SHP77 (cell line): Measurements from ENCODE around the gene UMAD1.

Experiments used
- DNase-seq, 2 experiments: peaks; one replicate each; lab custom pipeline; 2025; lab: John Stamatoyannopoulos, UW

UMAD1 gene

DNA sequence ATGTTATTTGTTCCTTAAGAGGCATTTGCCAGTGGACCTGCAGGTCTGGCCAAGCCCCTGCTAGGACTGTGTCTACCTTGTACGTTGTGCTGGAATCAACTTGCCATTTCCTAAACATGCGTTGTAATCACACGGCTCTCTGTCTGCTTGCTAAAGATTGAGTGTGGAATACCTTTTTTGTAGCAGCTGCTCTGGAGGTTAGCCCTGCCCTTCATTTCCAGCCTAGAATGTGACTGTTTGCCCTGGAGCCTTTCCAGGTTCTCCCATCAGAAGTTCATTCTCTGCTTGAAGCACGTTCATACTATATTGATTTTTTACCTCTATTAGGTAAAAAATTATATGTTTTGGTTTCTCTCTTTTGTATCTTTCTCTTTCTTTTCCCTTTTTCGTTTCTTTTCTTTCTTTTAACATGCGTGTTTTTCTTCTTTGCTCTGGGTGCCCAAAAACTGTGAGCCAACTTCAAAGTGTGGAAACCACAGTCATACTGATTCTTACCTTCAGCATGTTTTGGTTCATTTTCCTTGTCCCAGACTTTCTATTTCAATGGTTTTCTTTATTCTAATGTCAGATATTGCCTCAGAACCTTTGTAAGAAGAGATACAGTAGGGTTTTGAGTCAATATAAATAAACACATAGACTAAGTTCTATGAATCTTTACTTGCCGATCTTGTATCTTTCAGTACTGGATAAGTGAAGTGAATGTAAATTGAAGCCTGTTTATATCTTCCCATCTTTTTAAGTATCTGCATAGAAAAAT is 189.7 kb downstream of the UMAD1 start:
- DNase-seq, result peak; percentile 72 to 74

GRCh38 chr7:7832518-7832917 is 192.0 kb downstream of the UMAD1 start:
- no peak for DNase-seq

DNA sequence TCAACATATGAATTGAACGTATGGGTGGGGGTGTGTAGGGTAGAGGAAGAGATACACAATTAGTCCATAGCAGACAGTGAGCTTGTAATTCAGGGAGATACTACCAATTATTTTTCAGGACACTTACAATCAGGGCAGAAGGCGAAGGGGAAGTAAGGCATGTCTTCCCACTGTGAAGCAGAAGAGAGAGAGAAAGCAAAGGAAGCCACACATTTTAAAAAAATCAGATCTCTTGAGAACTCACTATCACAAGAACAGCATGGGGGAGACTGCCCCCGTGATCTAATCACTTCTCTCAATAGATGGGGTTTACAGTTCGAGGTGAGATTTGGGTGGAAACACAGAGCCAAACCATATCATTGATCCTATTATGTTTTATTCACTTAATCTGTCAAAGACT is 194.2 kb downstream of the UMAD1 start:
- DNase-seq, result no peak

GRCh38 chr7:7841027-7841426 is 200.5 kb downstream of the UMAD1 start:
- DNase-seq, result no peak

DNA sequence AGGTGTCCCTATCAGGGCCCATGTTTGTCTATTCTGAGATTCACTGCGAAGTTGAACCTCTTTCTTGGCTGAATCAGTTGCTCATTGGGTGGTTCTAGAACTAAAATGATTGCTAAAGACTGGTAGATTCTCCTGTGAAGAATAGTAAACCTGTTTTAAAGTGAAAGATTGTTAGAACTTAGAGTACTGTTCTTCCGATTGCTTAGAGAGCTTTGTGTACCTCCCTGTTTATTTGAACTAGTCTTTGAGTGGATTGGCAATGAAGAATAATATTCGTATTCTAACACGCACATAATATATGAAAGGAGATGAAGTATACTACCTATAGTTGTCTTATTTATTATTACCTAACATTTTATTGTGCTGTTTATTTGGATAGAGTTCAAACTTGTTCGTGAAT is 202.7 kb downstream of the UMAD1 start:
- DNase-seq, result no peak

DNA sequence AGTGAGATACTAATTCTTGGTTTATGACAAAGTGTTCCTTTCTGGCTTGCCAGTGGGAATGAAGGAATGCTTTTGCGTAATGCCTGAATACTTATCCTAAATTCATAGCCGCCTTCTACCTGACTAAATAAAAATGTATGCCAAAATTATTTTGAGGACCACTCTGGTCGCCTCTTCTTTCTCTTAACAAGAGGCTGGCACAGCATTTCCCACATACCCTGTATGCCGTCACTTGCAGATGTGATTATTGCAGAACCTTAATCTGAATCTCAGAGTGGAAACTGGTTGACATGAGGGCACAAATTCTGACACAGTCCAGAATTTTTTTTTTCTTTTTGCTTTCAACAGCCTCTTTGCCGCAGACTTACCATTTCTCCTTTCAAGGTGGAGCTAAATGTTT is 203.4 kb downstream of the UMAD1 start:
- DNase-seq, result no peak

GRCh38 chr7:7848246-7848645 is 207.7 kb downstream of the UMAD1 start:
- no peak for DNase-seq

DNA sequence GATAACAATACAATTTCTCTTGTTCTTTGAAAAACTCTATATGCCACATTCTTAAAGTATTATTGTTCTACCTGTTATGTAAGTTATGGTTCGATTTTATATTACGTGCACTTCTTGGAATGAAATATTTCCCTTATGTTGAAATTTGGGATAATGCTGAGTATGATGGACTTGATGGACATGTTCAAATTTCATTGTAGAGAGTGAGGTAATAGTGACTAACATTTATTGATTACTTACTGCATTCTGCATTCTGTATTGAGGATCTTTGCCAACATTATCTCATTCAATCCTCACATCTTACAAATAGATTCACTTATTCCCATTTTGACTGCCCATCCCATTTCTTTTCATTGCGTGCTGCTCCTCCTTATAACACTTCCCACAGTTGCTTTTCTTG is 208.3 kb downstream of the UMAD1 start:
- no peak for DNase-seq

DNA sequence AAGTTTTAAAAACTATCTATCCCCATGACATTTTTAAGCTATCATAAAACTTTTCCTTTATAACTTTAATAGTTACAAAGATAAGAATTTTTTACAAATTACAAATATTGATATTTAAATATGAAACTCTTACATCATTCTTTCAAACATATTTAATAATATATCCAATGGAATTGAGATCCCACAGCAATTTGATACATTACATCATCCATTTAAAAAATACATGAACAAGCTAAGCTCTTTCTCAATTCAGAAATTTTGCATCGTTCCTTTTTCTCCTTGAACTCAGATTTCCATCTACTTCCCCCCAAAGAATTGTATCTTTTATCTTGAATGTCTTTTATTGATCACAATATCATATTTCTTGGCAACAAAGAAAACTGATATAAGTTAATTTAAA is 209.6 kb downstream of the UMAD1 start:
- no peak for DNase-seq

- DNase-seq, result no peak
Measured at GRCh38 chr7:7851381-7851780, 210.8 kb downstream of the UMAD1 start.

DNA sequence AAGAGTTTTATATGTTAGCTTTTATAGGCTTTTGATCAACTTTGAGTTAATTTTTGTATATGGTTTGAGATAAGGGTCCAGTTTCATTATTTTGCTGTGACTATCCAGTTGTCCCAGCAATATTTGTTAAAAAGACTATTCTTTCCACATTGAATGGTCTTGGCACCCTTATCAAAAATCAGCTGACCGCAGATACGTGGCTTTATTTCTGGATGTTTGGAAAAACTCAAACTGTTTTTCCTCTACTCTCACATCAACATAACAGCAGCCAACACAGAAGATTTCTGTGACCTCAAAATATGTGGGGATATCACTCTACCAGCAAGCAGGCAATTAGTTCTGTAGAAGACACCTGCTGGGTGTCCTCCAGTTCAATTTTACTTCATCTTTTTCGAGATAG is 211.4 kb downstream of the UMAD1 start:
- no peak for DNase-seq

GRCh38 chr7:7857143-7857583 is 216.6 kb downstream of the UMAD1 start:
- no peak for DNase-seq

GRCh38 chr7:7858559-7858958 is 218.0 kb downstream of the UMAD1 start:
- DNase-seq, result no peak

- no peak for DNase-seq
Measured at GRCh38 chr7:7859411-7859810, 218.9 kb downstream of the UMAD1 start.

GRCh38 chr7:7861211-7861633 is 220.7 kb downstream of the UMAD1 start:
- peak; percentile 94 to 95 for DNase-seq

- DNase-seq, result no peak
Measured at GRCh38 chr7:7862393-7862792, 221.8 kb downstream of the UMAD1 start.

DNA sequence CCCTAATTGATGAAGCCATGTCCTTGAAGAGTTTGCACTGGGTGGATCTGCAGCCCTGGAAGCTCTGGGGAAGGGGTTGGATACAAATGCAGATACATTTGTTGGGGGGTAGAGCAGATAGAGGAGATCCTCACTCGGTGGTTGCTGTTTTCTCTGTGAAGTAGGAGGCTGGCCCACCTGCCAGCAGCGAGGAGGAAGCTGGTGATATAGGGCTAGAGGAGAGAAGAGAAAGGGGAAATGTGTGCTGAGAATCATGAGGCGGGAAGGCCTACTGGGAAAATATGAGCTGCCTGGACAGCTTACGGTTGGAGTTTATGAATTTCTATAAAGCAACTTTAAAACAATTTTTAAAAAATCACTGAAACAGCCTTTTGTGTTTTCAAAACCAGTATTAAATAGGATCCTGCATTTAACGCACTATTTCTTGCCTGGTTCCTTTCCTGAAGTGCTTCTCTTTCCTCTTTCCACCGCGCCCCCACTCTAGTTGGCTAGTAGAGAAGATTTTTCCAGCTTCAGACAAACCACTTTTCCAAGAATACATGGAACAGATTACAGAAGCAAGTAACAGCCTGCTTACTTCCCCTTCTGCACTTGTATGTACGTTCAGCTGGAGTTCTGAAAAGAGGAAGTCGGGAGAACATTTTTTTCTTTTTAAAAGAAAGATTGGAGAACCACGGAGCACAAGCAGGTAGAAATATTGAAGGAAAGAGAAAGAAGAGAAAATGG is 227.5 kb downstream of the UMAD1 start:
- DNase-seq, result no peak

GRCh38 chr7:7868572-7868899 is 228.0 kb downstream of the UMAD1 start:
- no peak for DNase-seq

GRCh38 chr7:7869036-7869435 is 228.5 kb downstream of the UMAD1 start:
- DNase-seq, result no peak

GRCh38 chr7:7869651-7870050 is 229.1 kb downstream of the UMAD1 start:
- DNase-seq, result no peak

- no peak for DNase-seq
Measured at GRCh38 chr7:7870555-7870954, 230.0 kb downstream of the UMAD1 start.

DNA sequence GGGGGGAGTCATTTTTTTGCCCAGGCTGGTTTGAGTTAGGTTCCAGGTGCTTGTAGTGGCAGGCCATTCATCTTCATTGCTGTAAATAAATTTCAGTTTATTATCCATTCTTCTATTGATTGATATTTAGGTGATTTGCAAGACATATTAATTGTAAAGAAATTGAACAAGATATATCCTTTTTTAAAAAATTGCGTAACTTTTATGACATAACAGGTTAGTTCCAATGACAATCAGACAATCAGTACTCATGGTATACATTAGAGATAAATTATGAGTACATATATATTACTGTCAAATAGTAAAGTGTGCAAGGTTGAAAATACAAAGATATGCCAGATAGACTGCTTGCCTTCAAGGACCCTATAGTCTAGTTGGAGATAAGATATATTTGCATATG is 235.9 kb downstream of the UMAD1 start:
- no peak for DNase-seq

DNA sequence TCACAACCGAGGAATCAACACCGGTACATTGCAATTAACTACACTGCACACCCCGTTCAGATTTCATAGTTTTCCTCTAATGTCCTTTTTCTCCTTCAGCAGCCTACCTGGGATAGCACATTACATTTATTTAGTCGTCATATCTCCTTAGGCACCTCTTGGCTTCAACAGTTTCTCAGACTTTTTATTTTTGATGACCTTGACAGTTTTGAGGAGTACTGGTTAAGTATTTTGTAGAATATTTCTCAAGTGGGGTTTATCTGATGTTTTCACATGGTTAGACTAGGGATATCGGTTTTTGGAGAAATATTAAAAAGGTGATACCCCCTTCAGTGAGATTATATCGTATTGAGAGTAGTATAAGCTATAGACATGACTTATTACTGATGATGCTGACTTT is 241.0 kb downstream of the UMAD1 start:
- no peak for DNase-seq

GRCh38 chr7:7882888-7883287 is 242.3 kb downstream of the UMAD1 start:
- DNase-seq, result no peak
